Measurements from ENCODE around the gene FALEC. TPM values are rescaled to one million over a fixed set of nuclear protein-coding genes. Genes with fewer than 3 reads are reported as not detected.
A peak's percentile ranks its signal among the peaks of the same experiment; 100 is the strongest.

FALEC gene
- total RNA-seq, 4 donors from 2014 or later, result not detected

DNA sequence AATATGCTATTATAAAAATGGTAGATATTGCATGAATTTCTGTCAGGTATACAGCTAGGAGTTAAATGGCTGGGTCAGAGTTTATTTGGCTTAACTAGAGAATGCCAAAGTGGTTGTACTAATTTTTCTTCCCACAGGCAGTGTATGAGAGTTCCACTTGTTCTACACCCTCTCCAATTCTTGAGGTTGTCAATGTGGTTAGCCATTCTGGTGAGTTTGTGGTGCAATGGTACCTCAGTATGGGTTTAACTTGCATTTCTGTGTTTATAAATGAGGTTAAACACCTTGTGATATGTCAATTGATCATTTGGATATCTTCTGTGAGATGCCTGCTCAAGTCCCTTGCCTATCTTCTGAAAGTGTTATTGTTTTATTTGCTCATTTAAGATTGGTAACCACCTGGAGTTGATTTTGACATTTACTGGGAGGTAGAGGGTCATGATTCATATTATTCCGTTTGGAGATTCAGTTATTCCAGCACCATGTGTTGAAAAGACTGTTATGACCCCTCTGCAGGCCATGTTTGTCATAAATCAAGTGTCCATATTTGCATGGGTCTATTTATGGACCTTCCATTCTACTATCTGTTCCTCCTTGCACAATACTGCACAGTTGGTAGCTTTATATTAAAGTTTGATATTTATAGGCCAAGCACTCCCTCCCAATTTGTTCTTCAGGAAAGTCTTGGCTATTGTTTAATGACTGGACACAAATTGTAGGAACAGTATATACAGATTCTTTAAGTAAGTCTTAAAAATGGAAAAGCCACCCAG is 5.8 kb downstream of the FALEC start:
- no peaks in the 10 kb centered on the region for H3K9me3 ChIP-seq
- intact Hi-C loops (cut with DNase I; ENCODE audit: low total_unique reads), result no loop called here
- no peak for TF ChIP-seq POLR2AphosphoS5 (IDR thresholded peaks at IDR 0.05)
- no peaks in the 10 kb centered on the region for H3K36me3 ChIP-seq
- H3K27ac ChIP-seq, result no peak overlapping the region
- in situ Hi-C loops (cut with MboI; ENCODE audit: low pct_ligation_motif_present in 1 of 4, low pct_unique_long_range_greater_than_20kb in 1 of 4, low sequenced_read_pairs in 3 of 4), result no loop called here
- H3K4me1 ChIP-seq, result peaks cover 2 to 14% (median 5%) of the 10 kb centered on the region in 4 donors
- DNase-seq, result no peak
- no peak overlapping the region for H3K4me3 ChIP-seq
- 69 to 71% methylated on average over 1 of the region's 1 CpG for WGBS, 2 donors (ENCODE audit: low coverage in 1 of 2)
- H3K27me3 ChIP-seq, result no peaks in the 10 kb centered on the region

DNA sequence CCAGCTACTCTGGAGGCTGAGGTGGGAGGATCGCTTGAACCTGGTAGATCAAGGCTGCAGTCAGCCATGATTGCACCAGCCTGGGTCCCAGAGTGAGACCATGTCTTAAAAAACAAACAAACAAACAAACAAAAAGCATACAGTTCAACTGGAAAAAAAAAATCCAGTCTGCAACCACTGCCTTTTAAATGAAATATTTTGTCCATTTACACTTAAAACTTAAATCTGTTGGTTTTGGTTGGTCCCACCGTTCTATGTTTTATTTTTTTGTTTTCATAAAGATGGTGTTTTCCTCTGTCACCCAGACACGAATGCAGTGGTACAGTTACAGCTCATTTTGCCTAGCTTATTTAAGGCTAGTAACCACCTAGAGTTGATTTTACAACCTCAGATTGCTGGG is 9.8 kb downstream of the FALEC start:
- Histone ChIP-seq H3K4me3 (no peak overlapping the region), H3K9me3 (no peaks in the 10 kb centered on the region), H3K27me3 (no peaks in the 10 kb centered on the region), H3K36me3 (no peaks in the 10 kb centered on the region), H3K27ac (no peak overlapping the region), H3K4me1 (peaks cover 0 to 20% (median 11%) of the 10 kb centered on the region in 4 donors)
- DNase-seq, result no peak
- in situ Hi-C loops (cut with MboI; ENCODE audit: low pct_ligation_motif_present in 1 of 4, low pct_unique_long_range_greater_than_20kb in 1 of 4, low sequenced_read_pairs in 3 of 4) (no loop called here), intact Hi-C loops (cut with DNase I; ENCODE audit: low total_unique reads) (no loop called here)
- WGBS, 2 donors (ENCODE audit: low coverage in 1 of 2), result 57 to 82% methylated on average over 1 to 3 of the region's 3 CpGs
- TF ChIP-seq EP300 (IDR thresholded peaks at IDR 0.05; ENCODE audit: low read depth) (no peak), POLR2AphosphoS5 (IDR thresholded peaks at IDR 0.05) (no peak), POLR2A (IDR thresholded peaks at IDR 0.05) (no peak)
- TF ChIP-seq, protein P1, sequence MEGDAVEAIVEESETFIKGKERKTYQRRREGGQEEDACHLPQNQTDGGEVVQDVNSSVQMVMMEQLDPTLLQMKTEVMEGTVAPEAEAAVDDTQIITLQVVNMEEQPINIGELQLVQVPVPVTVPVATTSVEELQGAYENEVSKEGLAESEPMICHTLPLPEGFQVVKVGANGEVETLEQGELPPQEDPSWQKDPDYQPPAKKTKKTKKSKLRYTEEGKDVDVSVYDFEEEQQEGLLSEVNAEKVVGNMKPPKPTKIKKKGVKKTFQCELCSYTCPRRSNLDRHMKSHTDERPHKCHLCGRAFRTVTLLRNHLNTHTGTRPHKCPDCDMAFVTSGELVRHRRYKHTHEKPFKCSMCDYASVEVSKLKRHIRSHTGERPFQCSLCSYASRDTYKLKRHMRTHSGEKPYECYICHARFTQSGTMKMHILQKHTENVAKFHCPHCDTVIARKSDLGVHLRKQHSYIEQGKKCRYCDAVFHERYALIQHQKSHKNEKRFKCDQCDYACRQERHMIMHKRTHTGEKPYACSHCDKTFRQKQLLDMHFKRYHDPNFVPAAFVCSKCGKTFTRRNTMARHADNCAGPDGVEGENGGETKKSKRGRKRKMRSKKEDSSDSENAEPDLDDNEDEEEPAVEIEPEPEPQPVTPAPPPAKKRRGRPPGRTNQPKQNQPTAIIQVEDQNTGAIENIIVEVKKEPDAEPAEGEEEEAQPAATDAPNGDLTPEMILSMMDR (IDR thresholded peaks at IDR 0.05), result no peak

DNA sequence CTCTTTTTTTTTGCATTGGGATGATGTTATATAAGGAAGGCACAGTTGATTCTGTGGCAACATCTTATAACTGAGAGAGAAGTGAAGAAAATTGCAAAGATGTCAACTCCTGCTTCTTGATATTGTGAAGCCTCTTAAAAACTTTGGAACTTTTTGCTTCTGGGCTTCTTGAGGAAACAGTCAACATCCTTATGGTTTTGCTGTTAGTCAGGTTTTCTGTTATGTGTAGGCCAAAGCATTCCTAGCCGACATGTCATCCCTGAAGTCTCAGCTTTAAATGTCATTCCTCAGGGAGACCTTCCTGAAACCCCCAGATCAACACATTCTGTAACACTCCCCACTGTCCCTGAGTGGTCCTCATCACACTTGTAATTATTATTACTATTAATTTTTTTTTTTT is 12.6 kb downstream of the FALEC start:
- Histone ChIP-seq H3K27me3 (no peaks in the 10 kb centered on the region), H3K4me3 (no peak overlapping the region), H3K27ac (peak overlapping the region in 3 of 4 donors; percentile 73 to 82 (median 81)), H3K36me3 (no peaks in the 10 kb centered on the region), H3K4me1 (peaks cover 0 to 36% (median 30%) of the 10 kb centered on the region in 4 donors), H3K9me3 (no peaks in the 10 kb centered on the region)
- TF ChIP-seq, protein P1 (IDR thresholded peaks at IDR 0.05), result no peak
- TF ChIP-seq POLR2A (IDR thresholded peaks at IDR 0.05) (no peak), EP300 (IDR thresholded peaks at IDR 0.05; ENCODE audit: low read depth) (no peak), POLR2AphosphoS5 (IDR thresholded peaks at IDR 0.05) (no peak)
- WGBS, 2 donors (ENCODE audit: low coverage in 1 of 2), result 74 to 80% methylated on average over 1 of the region's 1 CpG
- in situ Hi-C loops (cut with MboI; ENCODE audit: low pct_ligation_motif_present in 1 of 4, low pct_unique_long_range_greater_than_20kb in 1 of 4, low sequenced_read_pairs in 3 of 4), result no loop called here
- DNase-seq, result no peak
- intact Hi-C loops (cut with DNase I; ENCODE audit: low total_unique reads), result no loop called here

DNA sequence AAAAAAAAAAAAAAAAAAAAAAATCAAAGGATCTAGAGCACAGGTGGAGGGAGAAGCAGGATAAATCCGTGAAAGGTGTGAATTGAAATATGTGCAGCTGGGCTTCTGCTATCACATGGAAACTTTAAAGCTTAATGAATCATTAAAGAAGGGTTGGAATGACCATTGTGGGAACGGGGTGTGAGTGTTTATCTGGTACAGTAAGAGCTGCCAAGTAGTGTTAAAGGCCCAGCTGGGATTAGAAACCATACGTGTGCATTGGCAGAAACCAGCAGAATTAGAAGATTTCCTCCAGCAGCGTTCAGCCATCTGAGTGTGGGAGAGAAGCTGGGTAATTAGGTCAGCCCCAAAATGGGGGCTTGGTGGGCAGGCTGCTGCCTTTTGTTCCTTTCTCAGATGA is 13.5 kb downstream of the FALEC start:
- DNase-seq, result no peak
- H3K9me3 ChIP-seq, result no peaks in the 10 kb centered on the region
- no peaks in the 10 kb centered on the region for H3K27me3 ChIP-seq
- WGBS, 2 donors (ENCODE audit: low coverage in 1 of 2), result 33 to 36% methylated on average over 3 to 4 of the region's 4 CpGs
- intact Hi-C loops (cut with DNase I; ENCODE audit: low total_unique reads) (no loop called here), in situ Hi-C loops (cut with MboI; ENCODE audit: low pct_ligation_motif_present in 1 of 4, low pct_unique_long_range_greater_than_20kb in 1 of 4, low sequenced_read_pairs in 3 of 4) (no loop called here)
- H3K36me3 ChIP-seq, result no peaks in the 10 kb centered on the region
- H3K4me3 ChIP-seq, result no peak overlapping the region
- H3K4me1 ChIP-seq, result peaks cover 0 to 43% (median 32%) of the 10 kb centered on the region in 4 donors
- H3K27ac ChIP-seq, result peak overlapping the region; percentile 73 to 82 (median 78)
- peak; percentile 27 to 46 (median 38) for TF ChIP-seq POLR2AphosphoS5 (IDR thresholded peaks at IDR 0.05)
- TF ChIP-seq, protein P1 (IDR thresholded peaks at IDR 0.05), result no peak
